ENCODE measurements around the gene FUT8. TPM values are rescaled to one million over a fixed set of nuclear protein-coding genes. Genes with fewer than 3 reads are reported as not detected.

Gene FUT8
- total RNA-seq, 2 experiments from 2014 or later, result 70.9 to 79.2 TPM

- H3K4me1 Mint-ChIP-seq, result peaks cover 20% of the 10 kb centered on the region
- peaks cover 67% of the 10 kb centered on the region for H3K36me3 Mint-ChIP-seq (ENCODE audit: low read depth)
- H3K27me3 Mint-ChIP-seq, result no peaks in the 10 kb centered on the region
- ChIA-PET CTCF (interaction anchor here (0.5 to 1.1 kb wide), 3 partner anchors 13 to 587 kb away, joined by 3 to 4 read pairs (median 4); no protein-coding TSS in a partner anchor), POLR2A (no interaction called here)
- DNase-seq, result peak; percentile 40
- peak overlapping the region; percentile 2 for H3K4me3 Mint-ChIP-seq
- H3K27ac Mint-ChIP-seq, result peak overlapping the region; percentile 87
- H3K9me3 Mint-ChIP-seq, result peaks cover 10% of the 10 kb centered on the region
Measured at GRCh38 chr14:65731933-65732506, 319.5 kb downstream of the FUT8 start.

- ChIA-PET POLR2A (no interaction called here), CTCF (no interaction called here)
- Mint-ChIP-seq H3K4me1 (peaks cover under 1% of the 10 kb centered on the region), H3K9me3 (peaks cover 3% of the 10 kb centered on the region), H3K36me3 (ENCODE audit: low read depth) (peaks cover 55% of the 10 kb centered on the region), H3K27me3 (no peaks in the 10 kb centered on the region), H3K27ac (no peak overlapping the region), H3K4me3 (no peak overlapping the region)
- no peak for DNase-seq
Measured at GRCh38 chr14:65738339-65738738, 325.8 kb downstream of the FUT8 start.

DNA sequence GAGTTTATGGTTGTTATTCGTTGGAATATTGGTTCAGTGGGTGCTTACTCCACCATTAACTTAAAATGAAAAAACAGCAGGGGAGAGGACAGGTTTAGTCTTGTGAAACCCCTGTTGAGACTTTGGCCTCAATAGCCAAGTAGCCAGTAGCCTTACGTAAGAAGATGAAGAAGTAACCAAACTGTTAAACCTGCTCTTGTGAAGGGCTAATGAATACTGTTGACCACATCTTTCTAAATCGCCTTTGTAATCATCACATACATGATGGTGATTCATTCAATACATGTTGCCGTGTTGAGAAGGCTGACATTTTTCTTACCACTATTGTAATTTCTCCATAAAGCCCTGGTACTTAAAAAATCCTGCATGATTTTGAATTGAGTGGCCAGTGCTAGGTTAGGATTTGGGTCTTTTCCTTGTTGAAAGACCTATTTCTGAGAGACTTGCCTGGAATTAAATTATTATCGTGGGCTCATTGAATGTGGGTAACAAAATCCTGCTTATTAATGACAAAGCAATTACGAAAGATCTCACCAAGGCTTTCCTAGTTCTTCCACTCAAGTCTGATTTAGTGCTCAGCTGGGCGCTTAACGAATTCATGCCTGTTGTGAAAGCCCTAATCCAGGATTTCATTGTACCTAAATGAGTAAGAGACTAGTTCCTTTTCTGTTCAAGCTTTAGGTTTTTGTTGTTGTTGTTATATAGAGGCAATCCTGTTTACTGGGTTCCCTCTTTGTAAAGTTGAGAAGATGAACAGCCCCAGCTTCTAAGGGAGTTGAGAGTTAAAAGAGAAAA lies 333.1 kb downstream of the FUT8 start:
- CTCF ChIA-PET, result interaction anchor here (0.9 to 1.5 kb wide), 2 partner anchors 14 to 17 kb away, joined by 4 read pairs; no protein-coding TSS in a partner anchor
- POLR2A ChIA-PET, result no interaction called here
- H3K27ac Mint-ChIP-seq, result no peak overlapping the region

GRCh38 chr14:65748796-65749195 lies 336.3 kb downstream of the FUT8 start:
- Mint-ChIP-seq H3K4me1 (peaks cover 3% of the 10 kb centered on the region), H3K36me3 (ENCODE audit: low read depth) (peaks cover 20% of the 10 kb centered on the region), H3K9me3 (peaks cover 2% of the 10 kb centered on the region), H3K4me3 (no peak overlapping the region), H3K27me3 (no peaks in the 10 kb centered on the region), H3K27ac (no peak overlapping the region)
- ChIA-PET POLR2A (no interaction called here), CTCF (no interaction called here)
- DNase-seq, result no peak

More for the DNA sequence above, 333.1 kb downstream of the FUT8 start:
- Mint-ChIP-seq H3K9me3 (peaks cover 5% of the 10 kb centered on the region), H3K4me1 (peaks cover under 1% of the 10 kb centered on the region), H3K36me3 (ENCODE audit: low read depth) (peaks cover 42% of the 10 kb centered on the region), H3K4me3 (no peak overlapping the region), H3K27me3 (no peaks in the 10 kb centered on the region)
- DNase-seq, result no peak

DNA sequence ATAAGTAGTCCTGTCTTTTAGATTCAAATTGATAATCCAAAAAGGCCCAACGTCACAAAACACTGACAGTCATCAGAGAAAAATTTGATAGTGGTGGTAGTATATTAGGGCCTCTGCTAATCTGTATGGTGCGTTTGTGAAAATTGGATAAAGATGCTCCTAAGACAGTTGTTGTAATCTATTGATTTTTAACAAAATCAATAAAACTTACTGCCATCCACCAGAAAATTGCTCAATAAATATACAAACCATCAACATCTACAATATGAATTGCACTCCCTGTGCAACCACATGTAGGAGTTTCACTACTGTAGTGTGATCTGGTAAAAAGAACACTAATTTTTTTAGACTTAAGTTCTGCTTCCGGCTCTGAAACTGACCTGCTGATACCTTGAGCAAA lies 336.8 kb downstream of the FUT8 start:
- ChIA-PET POLR2A (no interaction called here), CTCF (no interaction called here)
- no peak overlapping the region for H3K4me3 Mint-ChIP-seq
- H3K4me1 Mint-ChIP-seq, result peaks cover 3% of the 10 kb centered on the region
- H3K27me3 Mint-ChIP-seq, result no peaks in the 10 kb centered on the region
- H3K9me3 Mint-ChIP-seq, result peaks cover 2% of the 10 kb centered on the region
- DNase-seq, result no peak
- H3K36me3 Mint-ChIP-seq (ENCODE audit: low read depth), result peaks cover 17% of the 10 kb centered on the region
- H3K27ac Mint-ChIP-seq, result no peak overlapping the region

DNA sequence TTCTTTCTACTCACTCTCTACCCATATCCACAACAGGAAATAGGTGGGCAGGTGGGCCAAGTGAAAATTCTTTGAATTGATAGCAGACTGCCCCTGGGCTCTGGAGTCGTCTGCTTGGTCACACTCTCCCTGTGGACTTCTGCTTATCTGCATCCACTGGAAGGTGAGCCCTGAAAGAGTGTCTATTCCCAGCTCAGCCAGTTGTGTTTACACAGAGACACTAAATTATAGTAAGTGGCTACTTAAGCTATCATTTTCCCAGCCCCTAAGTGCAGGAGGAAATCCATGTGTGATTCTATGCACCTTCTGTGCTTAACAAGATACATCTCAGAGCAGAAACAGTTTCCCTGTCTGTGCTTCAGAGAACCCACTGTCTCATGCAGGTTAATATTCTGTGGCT lies 338.4 kb downstream of the FUT8 start:
- H3K36me3 Mint-ChIP-seq (ENCODE audit: low read depth), result peaks cover 11% of the 10 kb centered on the region
- no peak overlapping the region for H3K27ac Mint-ChIP-seq
- CTCF ChIA-PET, result no interaction called here
- no peak for DNase-seq
- no peaks in the 10 kb centered on the region for H3K27me3 Mint-ChIP-seq
- peaks cover 3% of the 10 kb centered on the region for H3K4me1 Mint-ChIP-seq
- POLR2A ChIA-PET, result no interaction called here
- H3K4me3 Mint-ChIP-seq, result no peak overlapping the region
- peaks cover 2% of the 10 kb centered on the region for H3K9me3 Mint-ChIP-seq

GRCh38 chr14:65751510-65751909 lies 339.0 kb downstream of the FUT8 start:
- DNase-seq, result no peak
- no peak overlapping the region for H3K27ac Mint-ChIP-seq
- H3K4me1 Mint-ChIP-seq, result peaks cover 3% of the 10 kb centered on the region
- H3K27me3 Mint-ChIP-seq, result no peaks in the 10 kb centered on the region
- peaks cover 2% of the 10 kb centered on the region for H3K9me3 Mint-ChIP-seq
- H3K4me3 Mint-ChIP-seq, result no peak overlapping the region
- CTCF ChIA-PET, result no interaction called here
- POLR2A ChIA-PET, result interaction anchor here (0.6 kb wide), 1 partner anchor 19 kb away, joined by 3 read pairs; no protein-coding TSS in a partner anchor
- peaks cover 9% of the 10 kb centered on the region for H3K36me3 Mint-ChIP-seq (ENCODE audit: low read depth)

GRCh38 chr14:65753061-65753460 lies 340.5 kb downstream of the FUT8 start:
- no peak overlapping the region for H3K27ac Mint-ChIP-seq
- no peaks in the 10 kb centered on the region for H3K36me3 Mint-ChIP-seq (ENCODE audit: low read depth)
- no peak overlapping the region for H3K4me3 Mint-ChIP-seq
- CTCF ChIA-PET, result interaction anchor here (0.6 to 0.8 kb wide), 2 partner anchors 28 to 411 kb away, joined by 3 read pairs; no protein-coding TSS in a partner anchor
- H3K4me1 Mint-ChIP-seq, result peaks cover 3% of the 10 kb centered on the region
- no peaks in the 10 kb centered on the region for H3K27me3 Mint-ChIP-seq
- POLR2A ChIA-PET, result no interaction called here
- H3K9me3 Mint-ChIP-seq, result no peaks in the 10 kb centered on the region
- no peak for DNase-seq

GRCh38 chr14:65755331-65755730 lies 342.8 kb downstream of the FUT8 start:
- Mint-ChIP-seq H3K4me1 (peaks cover 3% of the 10 kb centered on the region), H3K27ac (no peak overlapping the region), H3K36me3 (ENCODE audit: low read depth) (no peaks in the 10 kb centered on the region), H3K27me3 (no peaks in the 10 kb centered on the region), H3K4me3 (no peak overlapping the region), H3K9me3 (peaks cover 3% of the 10 kb centered on the region)
- ChIA-PET CTCF (interaction anchor here (0.7 to 0.9 kb wide), 2 partner anchors 13 to 16 kb away, joined by 3 read pairs; no protein-coding TSS in a partner anchor), POLR2A (no interaction called here)
- DNase-seq, result no peak

GRCh38 chr14:65756880-65757279 lies 344.4 kb downstream of the FUT8 start:
- no peak overlapping the region for H3K4me3 Mint-ChIP-seq
- H3K36me3 Mint-ChIP-seq (ENCODE audit: low read depth), result no peaks in the 10 kb centered on the region
- H3K4me1 Mint-ChIP-seq, result no peaks in the 10 kb centered on the region
- no peak overlapping the region for H3K27ac Mint-ChIP-seq
- ChIA-PET CTCF (interaction anchor here (0.6 to 1.2 kb wide), 2 partner anchors 10 to 1252 kb away, joined by 3 read pairs; no protein-coding TSS in a partner anchor), POLR2A (no interaction called here)
- H3K9me3 Mint-ChIP-seq, result peaks cover 9% of the 10 kb centered on the region
- DNase-seq, result no peak
- H3K27me3 Mint-ChIP-seq, result peaks cover 3% of the 10 kb centered on the region

DNA sequence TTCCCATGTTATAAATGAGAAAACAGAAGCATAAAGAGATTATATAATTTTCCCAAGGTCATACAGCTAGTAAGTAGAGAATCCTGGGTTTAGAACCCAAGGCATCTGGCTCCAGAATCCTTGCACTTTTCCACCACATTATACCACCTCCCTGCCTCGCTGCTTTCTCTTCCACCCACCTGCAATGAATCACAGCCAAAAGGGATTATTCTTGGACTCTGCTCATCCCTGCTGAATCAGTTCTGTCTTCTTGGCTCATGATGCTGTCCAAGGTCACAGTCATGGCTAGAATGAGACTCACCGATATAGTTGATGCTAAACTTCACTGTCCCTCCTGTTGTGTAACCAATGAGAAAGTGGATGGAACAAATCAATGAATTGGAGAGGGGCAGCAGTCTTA lies 356.6 kb downstream of the FUT8 start:
- H3K36me3 Mint-ChIP-seq (ENCODE audit: low read depth), result no peaks in the 10 kb centered on the region
- ChIA-PET CTCF (no interaction called here), POLR2A (no interaction called here)
- no peak overlapping the region for H3K27ac Mint-ChIP-seq
- no peak for DNase-seq
- H3K4me3 Mint-ChIP-seq, result no peak overlapping the region
- H3K4me1 Mint-ChIP-seq, result no peaks in the 10 kb centered on the region
- peaks cover 8% of the 10 kb centered on the region for H3K27me3 Mint-ChIP-seq
- H3K9me3 Mint-ChIP-seq, result peaks cover 5% of the 10 kb centered on the region

GRCh38 chr14:65770681-65771080 lies 358.2 kb downstream of the FUT8 start:
- H3K27ac Mint-ChIP-seq, result no peak overlapping the region

GRCh38 chr14:65771271-65771670 lies 358.7 kb downstream of the FUT8 start:
- peaks cover 5% of the 10 kb centered on the region for H3K9me3 Mint-ChIP-seq
- no peaks in the 10 kb centered on the region for H3K36me3 Mint-ChIP-seq (ENCODE audit: low read depth)

More at GRCh38 chr14:65770681-65771080, 358.2 kb downstream of the FUT8 start:
- ChIA-PET CTCF (no interaction called here), POLR2A (interaction anchor here (0.6 kb wide), 1 partner anchor 19 kb away, joined by 3 read pairs; no protein-coding TSS in a partner anchor)
- DNase-seq, result no peak
- H3K4me3 Mint-ChIP-seq, result no peak overlapping the region
- no peaks in the 10 kb centered on the region for H3K4me1 Mint-ChIP-seq
- no peaks in the 10 kb centered on the region for H3K36me3 Mint-ChIP-seq (ENCODE audit: low read depth)
- H3K9me3 Mint-ChIP-seq, result peaks cover 5% of the 10 kb centered on the region
- H3K27me3 Mint-ChIP-seq, result peaks cover 7% of the 10 kb centered on the region

More at GRCh38 chr14:65771271-65771670, 358.7 kb downstream of the FUT8 start:
- DNase-seq, result no peak
- H3K27ac Mint-ChIP-seq, result no peak overlapping the region
- H3K27me3 Mint-ChIP-seq, result peaks cover 11% of the 10 kb centered on the region
- H3K4me1 Mint-ChIP-seq, result no peaks in the 10 kb centered on the region
- POLR2A ChIA-PET, result interaction anchor here (0.6 to 0.7 kb wide), 2 partner anchors 20 to 144 kb away, joined by 3 to 4 read pairs; no protein-coding TSS in a partner anchor
- CTCF ChIA-PET, result interaction anchor here (1.3 kb wide), 1 partner anchor 16 kb away, joined by 3 read pairs; no protein-coding TSS in a partner anchor
- no peak overlapping the region for H3K4me3 Mint-ChIP-seq

Measured in activated CD4-positive, alpha-beta T cell treated with anti-CD3 and anti-CD28 coated beads, Interleukin-2, amount 10 ng/mL, durations not matched to agents 7 days and 5 days (primary cell).